ENCODE data around the gene LRRC1. TPM values are rescaled to one million over a fixed set of nuclear protein-coding genes. Genes with fewer than 3 reads are reported as not detected.

Gene LRRC1
- polyA plus RNA-seq, 4 donors = 21.8 to 41.2 (median 35.4) TPM

- Histone ChIP-seq H3K27ac (ENCODE audit: low read depth in 1 of 3, low read length in 2 of 3) (peak overlapping the region in 1 of 3 donors; percentile 64), H3K9me3 (ENCODE audit: control insufficient read depth in 2 of 2, insufficient read depth in 1 of 2, low read depth in 1 of 2, low read length in 1 of 2) (no peaks in the 10 kb centered on the region), H3K4me1 (ENCODE audit: control insufficient read depth in 3 of 3, insufficient read depth in 2 of 3, low read depth in 1 of 3, low read length in 2 of 3) (peaks cover 4 to 38% (median 9%) of the 10 kb centered on the region in 3 donors), H3K36me3 (ENCODE audit: control insufficient read depth in 3 of 3, insufficient read depth in 2 of 3, low read depth in 1 of 3, low read length in 3 of 3) (peaks cover 0 to 11% (median 0%) of the 10 kb centered on the region in 3 donors), H3K4me3 (ENCODE audit: low read depth in 1 of 3, low read length in 3 of 3) (no peak overlapping the region), H3K27me3 (ENCODE audit: control insufficient read depth in 3 of 3, insufficient read depth in 3 of 3, low read length in 3 of 3) (no peaks in the 10 kb centered on the region)
- DNase-seq = no peak
- no peak for FAIRE-seq
- WGBS, 3 donors = 63 to 100% (median 95%) methylated on average over 1 of the region's 1 CpG
These were observed 135.5 kb downstream of the LRRC1 start for GRCh38 chr6:53930330-53930729.

DNA sequence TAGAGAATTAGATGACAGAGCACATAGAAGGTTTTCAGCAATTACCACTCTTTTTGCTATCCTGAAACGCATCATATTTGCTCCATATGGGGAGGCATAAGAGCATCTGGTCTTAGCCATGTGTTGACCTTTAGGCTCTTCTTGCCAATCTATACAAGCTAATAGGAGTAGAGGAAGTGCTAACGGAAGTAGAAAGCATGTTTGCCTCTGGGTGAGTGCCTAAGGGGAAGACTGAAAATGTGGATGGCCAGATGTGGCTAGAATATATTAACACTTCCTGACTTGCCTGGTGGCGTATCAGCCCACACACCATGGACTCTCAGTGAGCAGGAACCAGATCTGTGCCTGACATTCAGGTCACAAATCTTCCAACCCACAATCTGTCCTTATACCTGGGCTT, 136.3 kb downstream of the LRRC1 start:
- H3K4me1 ChIP-seq (ENCODE audit: control insufficient read depth in 3 of 3, insufficient read depth in 2 of 3, low read depth in 1 of 3, low read length in 2 of 3) = peaks cover 4 to 38% (median 9%) of the 10 kb centered on the region in 3 donors
- FAIRE-seq (no peak), DNase-seq (no peak)
- no peaks in the 10 kb centered on the region for H3K9me3 ChIP-seq (ENCODE audit: control insufficient read depth in 2 of 2, insufficient read depth in 1 of 2, low read depth in 1 of 2, low read length in 1 of 2)
- no peaks in the 10 kb centered on the region for H3K27me3 ChIP-seq (ENCODE audit: control insufficient read depth in 3 of 3, insufficient read depth in 3 of 3, low read length in 3 of 3)
- no peak overlapping the region for H3K27ac ChIP-seq (ENCODE audit: low read depth in 1 of 3, low read length in 2 of 3)
- H3K4me3 ChIP-seq (ENCODE audit: low read depth in 1 of 3, low read length in 3 of 3) = no peak overlapping the region
- 75 to 94% (median 85%) methylated on average over 3 of the region's 3 CpGs for WGBS, 3 donors
- peaks cover 0 to 9% (median 0%) of the 10 kb centered on the region in 3 donors for H3K36me3 ChIP-seq (ENCODE audit: control insufficient read depth in 3 of 3, insufficient read depth in 2 of 3, low read depth in 1 of 3, low read length in 3 of 3)

GRCh38 chr6:53932516-53932915, 137.7 kb downstream of the LRRC1 start:
- Histone ChIP-seq H3K27me3 (ENCODE audit: control insufficient read depth in 3 of 3, insufficient read depth in 3 of 3, low read length in 3 of 3) (no peaks in the 10 kb centered on the region), H3K27ac (ENCODE audit: low read depth in 1 of 3, low read length in 2 of 3) (no peak overlapping the region), H3K4me3 (ENCODE audit: low read depth in 1 of 3, low read length in 3 of 3) (no peak overlapping the region), H3K4me1 (ENCODE audit: control insufficient read depth in 3 of 3, insufficient read depth in 2 of 3, low read depth in 1 of 3, low read length in 2 of 3) (peaks cover 2 to 26% (median 4%) of the 10 kb centered on the region in 3 donors), H3K36me3 (ENCODE audit: control insufficient read depth in 3 of 3, insufficient read depth in 2 of 3, low read depth in 1 of 3, low read length in 3 of 3) (peaks cover 0 to 9% (median 0%) of the 10 kb centered on the region in 3 donors), H3K9me3 (ENCODE audit: control insufficient read depth in 2 of 2, insufficient read depth in 1 of 2, low read depth in 1 of 2, low read length in 1 of 2) (no peaks in the 10 kb centered on the region)
- WGBS, 3 donors = 23 to 43% (median 42%) methylated on average over 2 of the region's 2 CpGs
- DNase-seq (peak; percentile 29 to 36), FAIRE-seq (no peak)

DNA sequence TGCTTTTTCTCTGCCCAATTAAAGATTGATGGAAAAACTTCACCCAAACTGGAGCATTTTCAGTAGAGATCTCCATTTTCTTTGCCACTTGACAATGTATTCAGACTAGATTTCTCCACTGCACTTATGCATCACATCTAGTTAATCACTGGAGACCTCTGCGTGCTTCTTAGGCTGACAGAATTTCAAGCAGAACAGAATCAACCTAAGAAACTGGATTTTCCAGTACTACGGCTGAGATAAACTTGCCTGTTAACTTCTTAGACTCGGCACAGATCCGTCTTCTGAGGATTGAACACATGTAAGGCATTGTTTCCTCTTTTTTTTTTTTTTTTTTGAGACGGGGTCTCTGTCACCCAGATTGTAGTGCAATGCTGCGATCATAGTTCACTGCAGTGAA, 139.2 kb downstream of the LRRC1 start:
- Histone ChIP-seq H3K4me1 (ENCODE audit: control insufficient read depth in 3 of 3, insufficient read depth in 2 of 3, low read depth in 1 of 3, low read length in 2 of 3) (peaks cover 2 to 13% (median 2%) of the 10 kb centered on the region in 3 donors), H3K9me3 (ENCODE audit: control insufficient read depth in 2 of 2, insufficient read depth in 1 of 2, low read depth in 1 of 2, low read length in 1 of 2) (no peaks in the 10 kb centered on the region), H3K27ac (ENCODE audit: low read depth in 1 of 3, low read length in 2 of 3) (no peak overlapping the region), H3K36me3 (ENCODE audit: control insufficient read depth in 3 of 3, insufficient read depth in 2 of 3, low read depth in 1 of 3, low read length in 3 of 3) (peaks cover 0 to 7% (median 0%) of the 10 kb centered on the region in 3 donors), H3K27me3 (ENCODE audit: control insufficient read depth in 3 of 3, insufficient read depth in 3 of 3, low read length in 3 of 3) (no peaks in the 10 kb centered on the region), H3K4me3 (ENCODE audit: low read depth in 1 of 3, low read length in 3 of 3) (no peak overlapping the region)
- 91% methylated on average over 6 of the region's 6 CpGs for WGBS, 3 donors
- no peak for FAIRE-seq
- DNase-seq = no peak

- Histone ChIP-seq H3K9me3 (ENCODE audit: control insufficient read depth in 2 of 2, insufficient read depth in 1 of 2, low read depth in 1 of 2, low read length in 1 of 2) (no peaks in the 10 kb centered on the region), H3K27me3 (ENCODE audit: control insufficient read depth in 3 of 3, insufficient read depth in 3 of 3, low read length in 3 of 3) (no peaks in the 10 kb centered on the region), H3K36me3 (ENCODE audit: control insufficient read depth in 3 of 3, insufficient read depth in 2 of 3, low read depth in 1 of 3, low read length in 3 of 3) (no peaks in the 10 kb centered on the region), H3K27ac (ENCODE audit: low read depth in 1 of 3, low read length in 2 of 3) (no peak overlapping the region), H3K4me1 (ENCODE audit: control insufficient read depth in 3 of 3, insufficient read depth in 2 of 3, low read depth in 1 of 3, low read length in 2 of 3) (peaks cover 0 to 2% (median 2%) of the 10 kb centered on the region in 3 donors), H3K4me3 (ENCODE audit: low read depth in 1 of 3, low read length in 3 of 3) (no peak overlapping the region)
- DNase-seq (no peak), FAIRE-seq (no peak)
- 40 to 58% (median 50%) methylated on average over 4 of the region's 4 CpGs for WGBS, 3 donors
These were observed 142.7 kb downstream of the LRRC1 start for GRCh38 chr6:53937461-53937860.

- Histone ChIP-seq H3K9me3 (ENCODE audit: control insufficient read depth in 2 of 2, insufficient read depth in 1 of 2, low read depth in 1 of 2, low read length in 1 of 2) (no peaks in the 10 kb centered on the region), H3K27ac (ENCODE audit: low read depth in 1 of 3, low read length in 2 of 3) (no peak overlapping the region), H3K36me3 (ENCODE audit: control insufficient read depth in 3 of 3, insufficient read depth in 2 of 3, low read depth in 1 of 3, low read length in 3 of 3) (no peaks in the 10 kb centered on the region), H3K27me3 (ENCODE audit: control insufficient read depth in 3 of 3, insufficient read depth in 3 of 3, low read length in 3 of 3) (no peaks in the 10 kb centered on the region), H3K4me3 (ENCODE audit: low read depth in 1 of 3, low read length in 3 of 3) (no peak overlapping the region), H3K4me1 (ENCODE audit: control insufficient read depth in 3 of 3, insufficient read depth in 2 of 3, low read depth in 1 of 3, low read length in 2 of 3) (no peaks in the 10 kb centered on the region)
- no peak for DNase-seq
- WGBS, 3 donors = 49 to 70% (median 59%) methylated on average over 1 of the region's 1 CpG
- no peak for FAIRE-seq
These were observed 144.0 kb downstream of the LRRC1 start for GRCh38 chr6:53938810-53939209.

DNA sequence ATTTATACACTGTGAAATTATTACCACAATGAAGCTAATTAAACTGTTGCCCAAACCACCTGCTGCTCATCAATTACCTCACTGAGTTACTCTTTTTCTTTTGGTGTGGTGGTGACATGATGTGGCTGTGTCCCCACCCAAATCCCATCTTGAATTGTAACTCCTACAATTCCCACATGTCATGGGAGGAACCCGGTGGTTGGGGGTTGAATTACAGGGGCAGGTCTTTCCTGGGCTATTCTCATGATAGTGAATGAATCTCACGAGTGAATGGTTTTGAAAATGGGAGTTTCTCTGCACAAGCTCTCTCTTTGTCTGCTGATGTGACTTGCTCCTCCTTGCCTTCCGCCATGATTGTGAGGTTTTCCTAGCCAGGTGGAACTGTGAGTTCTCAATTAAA, 145.0 kb downstream of the LRRC1 start:
- no peak overlapping the region for H3K4me3 ChIP-seq (ENCODE audit: low read depth in 1 of 3, low read length in 3 of 3)
- H3K9me3 ChIP-seq (ENCODE audit: control insufficient read depth in 2 of 2, insufficient read depth in 1 of 2, low read depth in 1 of 2, low read length in 1 of 2) = no peaks in the 10 kb centered on the region
- no peaks in the 10 kb centered on the region for H3K4me1 ChIP-seq (ENCODE audit: control insufficient read depth in 3 of 3, insufficient read depth in 2 of 3, low read depth in 1 of 3, low read length in 2 of 3)
- no peaks in the 10 kb centered on the region for H3K36me3 ChIP-seq (ENCODE audit: control insufficient read depth in 3 of 3, insufficient read depth in 2 of 3, low read depth in 1 of 3, low read length in 3 of 3)
- H3K27ac ChIP-seq (ENCODE audit: low read depth in 1 of 3, low read length in 2 of 3) = no peak overlapping the region
- no peaks in the 10 kb centered on the region for H3K27me3 ChIP-seq (ENCODE audit: control insufficient read depth in 3 of 3, insufficient read depth in 3 of 3, low read length in 3 of 3)
- 79 to 92% (median 92%) methylated on average over 3 of the region's 3 CpGs for whole genome bisulfite sequencing, 3 donors
- FAIRE-seq (no peak), DNase-seq (no peak)

GRCh38 chr6:53943395-53943794, 148.6 kb downstream of the LRRC1 start:
- Histone ChIP-seq H3K27ac (ENCODE audit: low read depth in 1 of 3, low read length in 2 of 3) (no peak overlapping the region), H3K4me1 (ENCODE audit: control insufficient read depth in 3 of 3, insufficient read depth in 2 of 3, low read depth in 1 of 3, low read length in 2 of 3) (no peaks in the 10 kb centered on the region), H3K27me3 (ENCODE audit: control insufficient read depth in 3 of 3, insufficient read depth in 3 of 3, low read length in 3 of 3) (no peaks in the 10 kb centered on the region), H3K9me3 (ENCODE audit: control insufficient read depth in 2 of 2, insufficient read depth in 1 of 2, low read depth in 1 of 2, low read length in 1 of 2) (peaks cover 0 to 7% of the 10 kb centered on the region in 2 donors), H3K36me3 (ENCODE audit: control insufficient read depth in 3 of 3, insufficient read depth in 2 of 3, low read depth in 1 of 3, low read length in 3 of 3) (no peaks in the 10 kb centered on the region), H3K4me3 (ENCODE audit: low read depth in 1 of 3, low read length in 3 of 3) (no peak overlapping the region)
- FAIRE-seq (no peak), DNase-seq (no peak)
- 51 to 94% (median 75%) methylated on average over 2 of the region's 2 CpGs for WGBS, 3 donors

DNA sequence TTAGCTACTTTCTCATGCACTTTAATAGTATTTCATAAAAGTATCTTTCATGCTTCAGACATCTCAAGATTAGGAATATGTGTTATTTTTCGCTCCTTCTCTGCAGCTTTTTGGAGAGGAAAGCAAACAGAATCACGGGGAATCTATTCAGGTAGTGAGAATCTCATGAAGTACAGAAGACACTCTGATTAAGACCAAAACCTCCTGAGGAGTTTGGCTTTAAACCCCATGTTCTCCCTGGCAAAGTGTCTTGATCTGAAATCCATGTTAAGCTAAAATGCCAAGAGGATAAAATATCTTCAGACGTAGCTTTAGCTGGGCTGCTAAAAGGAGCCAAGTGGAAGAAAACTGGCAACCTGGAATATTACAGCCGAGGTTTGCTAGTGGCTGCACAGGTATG, 149.3 kb downstream of the LRRC1 start:
- Histone ChIP-seq H3K4me3 (ENCODE audit: low read depth in 1 of 3, low read length in 3 of 3) (no peak overlapping the region), H3K36me3 (ENCODE audit: control insufficient read depth in 3 of 3, insufficient read depth in 2 of 3, low read depth in 1 of 3, low read length in 3 of 3) (no peaks in the 10 kb centered on the region), H3K4me1 (ENCODE audit: control insufficient read depth in 3 of 3, insufficient read depth in 2 of 3, low read depth in 1 of 3, low read length in 2 of 3) (no peaks in the 10 kb centered on the region), H3K9me3 (ENCODE audit: control insufficient read depth in 2 of 2, insufficient read depth in 1 of 2, low read depth in 1 of 2, low read length in 1 of 2) (peaks cover 0 to 7% of the 10 kb centered on the region in 2 donors), H3K27ac (ENCODE audit: low read depth in 1 of 3, low read length in 2 of 3) (no peak overlapping the region), H3K27me3 (ENCODE audit: control insufficient read depth in 3 of 3, insufficient read depth in 3 of 3, low read length in 3 of 3) (no peaks in the 10 kb centered on the region)
- no peak for DNase-seq
- no peak for FAIRE-seq
- 68 to 79% (median 73%) methylated on average over 4 of the region's 4 CpGs for WGBS, 3 donors

Measured in small intestine (tissue), 7 donors.